OCI-LY1 (cell line): ENCODE data around the gene PERCC1.

ENCODE experiments used
- H2AFZ ChIP-seq: fragments of 200-600 bp; sonication (generic), shearing (Covaris generic); 2 replicates; pipeline ENCODE4 v1.6.0; 2014; ENCODE audit warnings: antibody characterized with exemption, mild to moderate bottlenecking, low read length
- H3F3A ChIP-seq: fragments of 200-600 bp; sonication (generic), shearing (Covaris generic); 2 replicates; pipeline ENCODE4 v1.6.0; 2014; ENCODE audit warnings: mild to moderate bottlenecking, antibody characterized with exemption, low read length, moderate library complexity; ENCODE audit not compliant: insufficient read depth
- H3K27ac ChIP-seq: fragments of 200-600 bp; sonication (generic); 2 replicates; pipeline ENCODE4 v1.5.1; 2014; ENCODE audit warnings: low read length, mixed run types, mild to moderate bottlenecking, low read depth; ENCODE audit not compliant: poor library complexity, severe bottlenecking
- H3K27me3 ChIP-seq: fragments of 200-600 bp; sonication (generic); 2 replicates; pipeline ENCODE4 v1.6.0; 2014; ENCODE audit warnings: antibody characterized with exemption, mild to moderate bottlenecking, low read length, moderate library complexity; ENCODE audit not compliant: insufficient read depth
- H3K36me3 ChIP-seq: fragments of 200-600 bp; sonication (generic); 2 replicates; pipeline ENCODE4 v1.6.1; 2014; ENCODE audit warnings: mild to moderate bottlenecking, antibody characterized with exemption, low read length, moderate library complexity, mixed read lengths; ENCODE audit not compliant: insufficient read depth
- H3K4me1 ChIP-seq: fragments of 200-600 bp; sonication (generic); 2 replicates; pipeline ENCODE4 v1.5.1; 2014; ENCODE audit warnings: mild to moderate bottlenecking, low read length, moderate library complexity; ENCODE audit not compliant: insufficient read depth, severe bottlenecking
- H3K4me2 ChIP-seq: fragments of 200-600 bp; sonication (generic), shearing (Covaris generic); 2 replicates; pipeline ENCODE4 v1.6.1; 2014; ENCODE audit warnings: low read length
- H3K4me3 ChIP-seq: fragments of 200-600 bp; sonication (generic); 2 replicates; pipeline ENCODE4 v1.5.1; 2014; ENCODE audit warnings: low read length, low read depth, mild to moderate bottlenecking, mixed read lengths; ENCODE audit not compliant: poor library complexity, severe bottlenecking
- H3K79me2 ChIP-seq: fragments of 200-600 bp; shearing (Covaris generic); 2 replicates; pipeline ENCODE4 v1.6.1; 2016; ENCODE audit warnings: mixed run types, low read length, mixed read lengths; ENCODE audit not compliant: insufficient read depth
- H3K9ac ChIP-seq: fragments of 200-600 bp; sonication (generic), shearing (Covaris generic); 2 replicates; pipeline ENCODE4 v1.6.1; 2014; ENCODE audit warnings: mild to moderate bottlenecking, low read length, mixed read lengths
- H3K9me2 ChIP-seq: fragments of 200-600 bp; sonication (generic), shearing (Covaris generic); 2 replicates; pipeline ENCODE4 v1.6.1; 2014; ENCODE audit warnings: low read depth, mild to moderate bottlenecking, low read length, mixed read lengths
- H3K9me3 ChIP-seq: fragments of 200-600 bp; shearing (Covaris generic); 2 replicates; pipeline ENCODE4 v1.6.1; 2014; ENCODE audit warnings: low read length, mixed read lengths
- H4K20me1 ChIP-seq: fragments of 200-600 bp; sonication (generic), shearing (Covaris generic); 2 replicates; pipeline ENCODE4 v1.6.0; 2016; ENCODE audit warnings: mild to moderate bottlenecking, low read length; ENCODE audit not compliant: insufficient read depth
- CTCF ChIP-seq: fragments of 200-600 bp; sonication (generic), shearing (Covaris generic); IDR thresholded peaks from 2 replicates; pipeline ENCODE4 v1.5.1; 2017; ENCODE audit warnings: mild to moderate bottlenecking, antibody characterized with exemption, low read length, moderate library complexity, mixed read lengths
- EZH2 ChIP-seq: fragments of 200-600 bp; sonication (generic), shearing (Covaris generic); IDR thresholded peaks from 2 replicates; pipeline ENCODE4 v1.8.0; 2017; ENCODE audit warnings: borderline replicate concordance, mixed run types, mild to moderate bottlenecking, antibody characterized with exemption, low read length, moderate library complexity, mixed read lengths

PERCC1 gene

GRCh38 chr16:1443980-1444729 lies 13.3 kb downstream of the PERCC1 start, which contains the start of gene CCDC154:
TSS of gene CCDC154 (minus strand) at chr16:1444556. CDS start at chr16:1444322, 234 bp downstream.
- Histone ChIP-seq H4K20me1 (no peaks in the 10 kb centered on the region), H2AFZ (no peak within 1 kb of the TSS), H3F3A (no peaks in the 10 kb centered on the region), H3K36me3 (peaks cover 14% of the 10 kb centered on the region), H3K4me1 (peaks cover 4% of the 10 kb centered on the region), H3K27ac (no peak within 1 kb of the TSS), H3K27me3 (peaks cover 16% of the 10 kb centered on the region), H3K9me3 (no peaks in the 10 kb centered on the region), H3K4me3 (no peak within 1 kb of the TSS), H3K9me2 (no peaks in the 10 kb centered on the region), H3K4me2 (no peak within 1 kb of the TSS), H3K79me2 (no peaks in the 10 kb centered on the region), H3K9ac (no peak within 1 kb of the TSS)
- TF ChIP-seq CTCF (no peak), EZH2 (no peak)

- Histone ChIP-seq H2AFZ (no peak overlapping the region), H3K9me3 (no peaks in the 10 kb centered on the region), H3K4me3 (no peak overlapping the region), H3K4me1 (peaks cover 4% of the 10 kb centered on the region), H3K9ac (no peak overlapping the region), H3K27ac (no peak overlapping the region), H4K20me1 (no peaks in the 10 kb centered on the region), H3K36me3 (peaks cover 14% of the 10 kb centered on the region), H3K9me2 (no peaks in the 10 kb centered on the region), H3K79me2 (no peaks in the 10 kb centered on the region), H3K4me2 (no peak overlapping the region), H3F3A (no peaks in the 10 kb centered on the region), H3K27me3 (peaks cover 16% of the 10 kb centered on the region)
- TF ChIP-seq CTCF (no peak), EZH2 (no peak)
Observed at GRCh38 chr16:1444730-1445517, 14.0 kb downstream of the PERCC1 start.

GRCh38 chr16:1445518-1446203 lies 14.8 kb downstream of the PERCC1 start:
- Histone ChIP-seq H3K9me2 (no peaks in the 10 kb centered on the region), H3K36me3 (peaks cover 14% of the 10 kb centered on the region), H3K27me3 (peaks cover 16% of the 10 kb centered on the region), H4K20me1 (no peaks in the 10 kb centered on the region), H2AFZ (no peak overlapping the region), H3K9ac (no peak overlapping the region), H3K4me2 (no peak overlapping the region), H3K27ac (no peak overlapping the region), H3K4me1 (peaks cover 4% of the 10 kb centered on the region), H3K79me2 (no peaks in the 10 kb centered on the region), H3F3A (no peaks in the 10 kb centered on the region), H3K9me3 (no peaks in the 10 kb centered on the region), H3K4me3 (no peak overlapping the region)
- TF ChIP-seq CTCF, result no peak
- TF ChIP-seq EZH2, result no peak
